Esophagus muscularis mucosa (tissue), 3 donors: ENCODE results near the gene PARK7.

Experiments
- CTCF ChIP-seq, 3 experiments: fragments of 200-600 bp in 2 of 3; fragments of 450-650 bp in 1 of 3; sonication (generic) in 2 of 3; IDR thresholded peaks; one replicate each; pipeline ENCODE4 v1.5.1; 2017 to 2019; ENCODE audit warnings: antibody characterized with exemption in 3 of 3, mild to moderate bottlenecking in 2 of 3, moderate library complexity in 1 of 3
- POLR2A ChIP-seq: fragments of 450-650 bp; IDR thresholded peaks from one replicate; pipeline ENCODE4 v1.6.1; 2017; ENCODE audit warnings: antibody characterized with exemption, moderate library complexity, mild to moderate bottlenecking, low read depth

GRCh38 chr1:8025061-8025670 lies 63.7 kb downstream of the PARK7 start:
- TF ChIP-seq CTCF (IDR thresholded peaks at IDR 0.05) (no peak), POLR2A (no peak)
